ENCODE measurements around the gene JUND.

DNA sequence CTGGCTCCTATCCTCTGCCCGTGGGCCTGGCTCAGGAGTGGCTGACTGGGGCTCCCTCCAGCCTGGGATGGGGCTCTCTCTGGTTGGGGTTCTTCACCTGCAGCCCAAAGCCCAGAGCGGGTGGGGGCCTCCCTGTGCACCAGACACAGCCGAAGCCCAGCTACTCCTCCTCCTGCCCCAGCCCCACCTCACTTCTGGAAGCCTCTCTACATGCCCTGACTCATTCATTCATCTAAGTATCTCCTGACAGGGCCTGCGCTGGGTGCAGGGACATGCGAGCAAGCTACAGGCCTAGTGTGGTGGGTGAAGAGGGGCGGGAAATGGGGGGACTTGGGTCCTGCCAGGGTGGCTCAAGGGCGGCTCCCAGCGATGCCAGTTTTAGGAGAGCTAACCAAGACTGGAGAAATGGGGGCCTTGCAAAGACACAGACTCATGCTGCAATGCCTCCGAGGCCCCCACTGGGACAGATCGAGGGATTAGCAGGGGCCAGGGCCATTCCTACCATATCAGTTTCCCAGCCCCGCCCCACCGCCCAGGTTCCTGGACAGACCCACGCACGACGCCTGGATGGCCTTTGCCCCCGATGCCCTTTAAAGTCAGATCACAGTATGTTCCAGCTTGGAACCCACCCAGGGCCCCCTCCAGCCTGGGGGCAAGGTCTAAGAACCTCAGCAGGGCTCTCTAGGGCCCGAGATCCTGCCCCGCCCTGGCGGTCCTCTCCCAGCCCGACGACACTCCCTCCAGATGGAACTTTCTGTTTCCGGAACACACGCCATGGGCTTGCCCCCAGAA is 28.9 kb upstream of the JUND start:
- TF ChIP-seq POLR2A (IDR thresholded peaks at IDR 0.05) = no peak
- TF ChIP-seq, protein P1, sequence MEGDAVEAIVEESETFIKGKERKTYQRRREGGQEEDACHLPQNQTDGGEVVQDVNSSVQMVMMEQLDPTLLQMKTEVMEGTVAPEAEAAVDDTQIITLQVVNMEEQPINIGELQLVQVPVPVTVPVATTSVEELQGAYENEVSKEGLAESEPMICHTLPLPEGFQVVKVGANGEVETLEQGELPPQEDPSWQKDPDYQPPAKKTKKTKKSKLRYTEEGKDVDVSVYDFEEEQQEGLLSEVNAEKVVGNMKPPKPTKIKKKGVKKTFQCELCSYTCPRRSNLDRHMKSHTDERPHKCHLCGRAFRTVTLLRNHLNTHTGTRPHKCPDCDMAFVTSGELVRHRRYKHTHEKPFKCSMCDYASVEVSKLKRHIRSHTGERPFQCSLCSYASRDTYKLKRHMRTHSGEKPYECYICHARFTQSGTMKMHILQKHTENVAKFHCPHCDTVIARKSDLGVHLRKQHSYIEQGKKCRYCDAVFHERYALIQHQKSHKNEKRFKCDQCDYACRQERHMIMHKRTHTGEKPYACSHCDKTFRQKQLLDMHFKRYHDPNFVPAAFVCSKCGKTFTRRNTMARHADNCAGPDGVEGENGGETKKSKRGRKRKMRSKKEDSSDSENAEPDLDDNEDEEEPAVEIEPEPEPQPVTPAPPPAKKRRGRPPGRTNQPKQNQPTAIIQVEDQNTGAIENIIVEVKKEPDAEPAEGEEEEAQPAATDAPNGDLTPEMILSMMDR (IDR thresholded peaks at IDR 0.05) = no peak
- TF ChIP-seq POLR2AphosphoS5 (IDR thresholded peaks at IDR 0.05) = no peak

Measured in gastroesophageal sphincter (tissue), 3 donors.